HUES6 (cell line): Measurements from ENCODE around the gene CCDC188.

Experiments
- H3K27ac ChIP-seq: 2 replicates; pipeline ENCODE4 v1.7.0; 2013; ENCODE audit warnings: low read depth, mild to moderate bottlenecking, low read length, inconsistent platforms
- H3K27me3 ChIP-seq: 2 replicates; pipeline ENCODE4 v1.6.1; 2013; ENCODE audit warnings: low read length; ENCODE audit not compliant: control insufficient read depth, insufficient read depth
- H3K36me3 ChIP-seq: 2 replicates; pipeline ENCODE4 v1.6.1; 2013; ENCODE audit warnings: low read length; ENCODE audit not compliant: control insufficient read depth, insufficient read depth
- H3K4me1 ChIP-seq: 2 replicates; pipeline ENCODE4 v1.6.1; 2013; ENCODE audit warnings: low read length; ENCODE audit not compliant: control insufficient read depth, insufficient read depth
- H3K4me3 ChIP-seq: 2 replicates; pipeline ENCODE4 v1.5.1; 2013; ENCODE audit warnings: low read depth, low read length
- H3K9ac ChIP-seq: one replicate; pipeline ENCODE4 v1.6.1; 2013; ENCODE audit warnings: mild to moderate bottlenecking, low read length
- H3K9me3 ChIP-seq: 2 replicates; pipeline ENCODE4 v1.6.1; 2013; ENCODE audit warnings: low read depth, low read length; ENCODE audit not compliant: control insufficient read depth, insufficient read depth

CCDC188 gene

GRCh38 chr22:20106849-20107237 lies 44.0 kb downstream of the CCDC188 start:
- Histone ChIP-seq H3K9me3 (no peaks in the 10 kb centered on the region), H3K4me1 (no peaks in the 10 kb centered on the region), H3K9ac (no peak overlapping the region), H3K27me3 (no peaks in the 10 kb centered on the region), H3K36me3 (peaks cover 97% of the 10 kb centered on the region), H3K4me3 (no peak overlapping the region), H3K27ac (no peak overlapping the region)

GRCh38 chr22:20106205-20106848 lies 44.5 kb downstream of the CCDC188 start:
- Histone ChIP-seq H3K36me3 (peaks cover 97% of the 10 kb centered on the region), H3K27me3 (no peaks in the 10 kb centered on the region), H3K9ac (no peak overlapping the region), H3K4me1 (no peaks in the 10 kb centered on the region), H3K27ac (no peak overlapping the region), H3K4me3 (no peak overlapping the region), H3K9me3 (no peaks in the 10 kb centered on the region)

GRCh38 chr22:20105456-20106204 lies 45.2 kb downstream of the CCDC188 start:
- no peak overlapping the region for H3K9ac ChIP-seq
- H3K4me3 ChIP-seq, result no peak overlapping the region
- H3K9me3 ChIP-seq, result no peaks in the 10 kb centered on the region
- H3K4me1 ChIP-seq, result 0 out of 2 replicates have a peak, but pooled peaks cover under 1% of the 10 kb centered on the region
- H3K36me3 ChIP-seq, result peaks cover 96% of the 10 kb centered on the region
- H3K27me3 ChIP-seq, result no peaks in the 10 kb centered on the region
- H3K27ac ChIP-seq, result no peak overlapping the region

GRCh38 chr22:20102203-20102780 lies 48.6 kb downstream of the CCDC188 start:
- Histone ChIP-seq H3K27me3 (no peaks in the 10 kb centered on the region), H3K4me1 (peaks cover 5% of the 10 kb centered on the region; the same call in 1 of the 2 replicates), H3K9me3 (no peaks in the 10 kb centered on the region), H3K36me3 (peaks cover 94% of the 10 kb centered on the region), H3K9ac (no peak overlapping the region), H3K4me3 (no peak overlapping the region), H3K27ac (no peak overlapping the region)

- H3K9me3 ChIP-seq, result no peaks in the 10 kb centered on the region
- H3K27ac ChIP-seq, result no peak overlapping the region
- peaks cover 5% of the 10 kb centered on the region; the same call in 1 of the 2 replicates for H3K4me1 ChIP-seq
- H3K9ac ChIP-seq, result no peak overlapping the region
- H3K36me3 ChIP-seq, result peaks cover 94% of the 10 kb centered on the region
- no peaks in the 10 kb centered on the region for H3K27me3 ChIP-seq
- no peak overlapping the region for H3K4me3 ChIP-seq
These were observed 49.2 kb downstream of the CCDC188 start for GRCh38 chr22:20101638-20102037.

GRCh38 chr22:20099099-20099711 lies 51.6 kb downstream of the CCDC188 start:
- no peak overlapping the region for H3K9ac ChIP-seq

More at GRCh38 chr22:20099099-20099711, 51.6 kb downstream of the CCDC188 start:
- no peak overlapping the region for H3K27ac ChIP-seq
- H3K4me3 ChIP-seq, result no peak overlapping the region
- H3K4me1 ChIP-seq, result peaks cover 5% of the 10 kb centered on the region; the same call in 1 of the 2 replicates
- no peaks in the 10 kb centered on the region for H3K9me3 ChIP-seq
- peaks cover 94% of the 10 kb centered on the region for H3K36me3 ChIP-seq
- H3K27me3 ChIP-seq, result no peaks in the 10 kb centered on the region
